Liver (tissue), 3 donors: ENCODE measurements around the gene CREB5.

Source experiments
- CTCF ChIP-seq: fragments of 150-350 bp; IDR thresholded peaks from 2 replicates; pipeline ENCODE4 v1.5.1; 2017; ENCODE audit warnings: improper control_type of control experiment, low read depth, low read length; ENCODE audit not compliant: missing input control
- GABPA ChIP-seq, 2 donors: IDR thresholded peaks in 1 of 2; conservative IDR thresholded peaks in 1 of 2; 2 replicates each; pipeline ENCODE4 v1.6.1; 2016; ENCODE audit warnings: antibody characterized with exemption in 2 of 2, mild to moderate bottlenecking in 1 of 2, moderate library complexity in 1 of 2
- JUND ChIP-seq, 2 donors: IDR thresholded peaks; 2 replicates each; pipeline ENCODE4 v1.6.1; 2016; ENCODE audit warnings: antibody characterized with exemption in 2 of 2
- MAX ChIP-seq: IDR thresholded peaks from 2 replicates; pipeline ENCODE4 v1.6.1; 2016; ENCODE audit warnings: antibody characterized with exemption
- REST ChIP-seq: IDR thresholded peaks from 2 replicates; pipeline ENCODE4 v1.6.1; 2016; ENCODE audit warnings: antibody characterized with exemption, mild to moderate bottlenecking
- SP1 ChIP-seq: IDR thresholded peaks from 2 replicates; pipeline ENCODE4 v1.6.1; 2018; ENCODE audit warnings: antibody characterized with exemption, mild to moderate bottlenecking
- TAF1 ChIP-seq: conservative IDR thresholded peaks from 2 replicates; pipeline ENCODE4 v1.6.1; 2016; ENCODE audit warnings: antibody characterized with exemption, mild to moderate bottlenecking
- YY1 ChIP-seq: IDR thresholded peaks from 2 replicates; pipeline ENCODE4 v1.6.1; 2016; ENCODE audit warnings: antibody characterized with exemption, mild to moderate bottlenecking
- ZBTB33 ChIP-seq: IDR thresholded peaks from 2 replicates; pipeline ENCODE4 v1.6.1; 2016; ENCODE audit warnings: antibody characterized with exemption
- donor health status: healthy.
- donor health status: healthy.

- TF ChIP-seq CTCF, result no peak
- no peak for TF ChIP-seq SP1
- TF ChIP-seq REST, result no peak
- TF ChIP-seq YY1, result no peak
- no peak for TF ChIP-seq ZBTB33
- no peak for TF ChIP-seq MAX
- no peak for TF ChIP-seq JUND (IDR thresholded peaks at IDR 0.05)
- no peak for TF ChIP-seq GABPA (IDR thresholded peaks at IDR 0.05 in 1 of 2, conservative IDR thresholded peaks at IDR 0.05 in 1 of 2)
- no peak for TF ChIP-seq TAF1
These were observed 380.5 kb downstream of the CREB5 start for GRCh38 chr7:28792858-28793257.
